HepG2 (cell line): ENCODE data around the gene RTEL1. TPM values are rescaled to one million over a fixed set of nuclear protein-coding genes. Genes with fewer than 3 reads are reported as not detected.
A peak's percentile ranks its signal among the peaks of the same experiment; 100 is the strongest.

Source experiments
- CENPT ChIP-seq: sonication (generic); formaldehyde crosslinking; IDR thresholded peaks from 2 replicates; pipeline ENCODE4 v1.8.0; 2022; ENCODE audit warnings: low read depth, mild to moderate bottlenecking, moderate library complexity, missing genetic modification reagents
- HOXD1 ChIP-seq: sonication (generic); formaldehyde crosslinking; IDR thresholded peaks from 2 replicates; pipeline ENCODE4 v1.5.0; 2020; ENCODE audit warnings: missing genetic modification reagents
- ISL2 ChIP-seq: sonication (generic); formaldehyde crosslinking; IDR thresholded peaks from 2 replicates; pipeline ENCODE4 v1.5.0; 2020; ENCODE audit warnings: missing genetic modification reagents
- JARID2 ChIP-seq: sonication (generic); formaldehyde crosslinking; IDR thresholded peaks from 2 replicates; pipeline ENCODE4 v1.8.1; 2023; ENCODE audit warnings: missing genetic modification reagents, inconsistent platforms; ENCODE audit not compliant: insufficient replicate concordance
- KMT2A ChIP-seq: sonication (generic); formaldehyde crosslinking; IDR thresholded peaks from 2 replicates; pipeline ENCODE4 v1.4.0; 2020; ENCODE audit warnings: missing genetic modification reagents
- LCORL ChIP-seq, 2 experiments: fragments of 450-650 bp in 1 of 2; sonication (generic) in 1 of 2; formaldehyde crosslinking in 1 of 2; IDR thresholded peaks; 2 replicates each; pipeline versions ENCODE4 v1.5.0 to v1.6.1; 2017 to 2020; ENCODE audit warnings: antibody characterized with exemption in 1 of 2, missing genetic modification reagents in 1 of 2
- MIER2 ChIP-seq: IDR thresholded peaks from 2 replicates; pipeline ENCODE4 v1.6.1; 2016; ENCODE audit warnings: missing biosample characterization, missing genetic modification reagents
- NR1H2 ChIP-seq: sonication (generic); formaldehyde crosslinking; IDR thresholded peaks from 2 replicates; pipeline ENCODE4 v1.8.1; 2022; ENCODE audit warnings: low read depth, missing genetic modification reagents, borderline replicate concordance
- RFXAP ChIP-seq: sonication (generic); formaldehyde crosslinking; IDR thresholded peaks from 2 replicates; pipeline ENCODE4 v1.4.0; 2020; ENCODE audit warnings: missing genetic modification reagents, borderline replicate concordance
- RORA ChIP-seq: sonication (generic); formaldehyde crosslinking; IDR thresholded peaks from 2 replicates; pipeline ENCODE4 v1.5.0; 2020; ENCODE audit warnings: mild to moderate bottlenecking, missing genetic modification reagents, moderate library complexity
- SP1 ChIP-seq, 2 experiments: fragments of 450-650 bp in 1 of 2; sonication (generic) in 1 of 2; formaldehyde crosslinking in 1 of 2; IDR thresholded peaks; 2 replicates each; pipeline versions ENCODE4 v1.4.0 to v1.6.1; 2016 to 2020; ENCODE audit warnings: missing genetic modification reagents in 1 of 2
- ZFP62 ChIP-seq: sonication (generic); formaldehyde crosslinking; IDR thresholded peaks from 2 replicates; pipeline ENCODE4 v1.4.0; 2020; ENCODE audit warnings: missing genetic modification reagents
- ZMYM2 ChIP-seq: sonication (generic); formaldehyde crosslinking; IDR thresholded peaks from 2 replicates; pipeline ENCODE4 v1.8.0; 2022; ENCODE audit warnings: mild to moderate bottlenecking, missing genetic modification reagents
- ZMYM4 ChIP-seq: sonication (generic); formaldehyde crosslinking; IDR thresholded peaks from 2 replicates; pipeline ENCODE4 v1.8.1; 2023; ENCODE audit warnings: mild to moderate bottlenecking, missing genetic modification reagents
- ZNF136 ChIP-seq: sonication (generic); formaldehyde crosslinking; IDR thresholded peaks from 2 replicates; pipeline ENCODE4 v1.8.1; 2022; ENCODE audit warnings: low read depth, mild to moderate bottlenecking, moderate library complexity, missing genetic modification reagents
- ZNF468 ChIP-seq: sonication (generic); formaldehyde crosslinking; IDR thresholded peaks from 2 replicates; pipeline ENCODE4 v1.8.0; 2022; ENCODE audit warnings: mild to moderate bottlenecking, moderate library complexity, missing genetic modification reagents
- ZNF703 ChIP-seq: sonication (generic); formaldehyde crosslinking; IDR thresholded peaks from 2 replicates; pipeline ENCODE4 v1.5.1; 2020; ENCODE audit warnings: missing genetic modification reagents, mild to moderate bottlenecking, moderate library complexity, borderline replicate concordance
- ZNF720 ChIP-seq: sonication (generic); formaldehyde crosslinking; IDR thresholded peaks from 2 replicates; pipeline ENCODE4 v1.4.0; 2020; ENCODE audit warnings: missing genetic modification reagents
- polyA plus RNA-seq, 8 experiments: library from polyadenylated mRNA; depleted of rRNA in 3 of 8; stranded (reverse) in 7 of 8; unstranded in 1 of 8; fragments of >200 nt; fragmentation: Illumina TruSeq in 4 of 8; extraction: Trizol in 4 of 8; gene quantifications; 2 replicates each; pipeline versions ENCODE4 v1.2.1 to v1.2.3, GENCODE V29; 2011 to 2016; ENCODE audit warnings: low read depth in 4 of 8, missing spikeins in 1 of 8, mixed read lengths in 1 of 8; ENCODE audit not compliant: insufficient read depth in 1 of 8
- total RNA-seq, 5 experiments: library from RNA; depleted of rRNA; stranded (reverse); fragments of >200 nt; fragmentation: Illumina TruSeq; extraction: Trizol; gene quantifications; 2 replicates each; pipeline ENCODE4 v1.2.3, GENCODE V29; 2016; ENCODE audit warnings: low read depth in 1 of 5
- TF ChIP-seq, protein P1 (sequence below): sonication (generic); formaldehyde crosslinking; conservative IDR thresholded peaks from 2 replicates; pipeline ENCODE4 v1.8.0; 2022; ENCODE audit warnings: low read depth, missing genetic modification reagents
- TF ChIP-seq, protein P2 (sequence below): sonication (generic); formaldehyde crosslinking; IDR thresholded peaks from 2 replicates; pipeline ENCODE4 v1.8.0; 2022; ENCODE audit warnings: mild to moderate bottlenecking, missing genetic modification reagents, moderate library complexity
- TF ChIP-seq, protein P3 (sequence below): sonication (generic); formaldehyde crosslinking; IDR thresholded peaks from 2 replicates; pipeline ENCODE4 v1.5.0; 2020; ENCODE audit warnings: mild to moderate bottlenecking, missing genetic modification reagents
- TF ChIP-seq, protein P4 (sequence below): sonication (generic); formaldehyde crosslinking; IDR thresholded peaks from 2 replicates; pipeline ENCODE4 v1.4.0; 2020; ENCODE audit warnings: mild to moderate bottlenecking, missing genetic modification reagents

Gene RTEL1
- total and polyA plus RNA-seq, 2 of the 13 experiments (the other 11 are each of a cell fraction or from before 2014, with no cell fraction given): 21.8 to 36.4 TPM

DNA sequence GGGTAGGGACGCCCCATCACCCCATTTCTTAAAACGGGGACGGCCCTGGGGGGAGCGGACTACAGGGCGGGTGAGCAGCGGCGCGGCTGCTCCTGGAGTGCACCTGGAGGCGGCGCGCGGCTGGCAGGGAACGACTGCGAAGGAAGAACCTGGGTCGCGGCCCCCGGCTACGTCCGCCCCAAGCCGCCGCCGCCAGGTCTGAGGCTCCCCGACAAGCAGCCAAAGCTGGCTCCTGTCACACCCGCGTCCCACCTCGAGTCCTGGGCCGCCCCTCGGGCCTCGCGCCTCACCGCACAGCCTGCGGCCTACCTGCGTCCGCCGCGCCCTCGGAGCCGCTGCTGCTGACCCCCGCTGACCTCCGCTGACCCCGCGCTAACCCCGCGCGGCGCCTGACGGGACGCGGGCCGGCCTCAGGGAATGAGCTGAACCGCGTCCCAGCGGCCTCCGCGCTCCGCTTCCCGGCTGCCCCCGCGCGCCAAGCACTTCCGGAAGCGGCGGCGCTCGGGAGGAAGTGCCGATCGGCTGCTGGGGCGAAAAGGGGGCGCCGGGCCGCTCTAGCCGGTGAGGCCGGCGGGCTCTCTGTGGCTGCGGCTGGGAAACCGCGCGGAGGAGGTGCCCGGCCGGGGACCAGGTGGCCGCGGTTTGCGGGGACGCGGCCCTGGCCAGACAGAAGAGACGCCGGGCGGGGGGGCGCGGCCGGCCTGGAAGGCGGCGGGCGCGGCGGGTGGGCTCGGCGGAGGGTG, 49.6 kb downstream of the RTEL1 start, which contains the start of the genes ARFRP1 and ZGPAT (continued):
- TF ChIP-seq, protein P1, sequence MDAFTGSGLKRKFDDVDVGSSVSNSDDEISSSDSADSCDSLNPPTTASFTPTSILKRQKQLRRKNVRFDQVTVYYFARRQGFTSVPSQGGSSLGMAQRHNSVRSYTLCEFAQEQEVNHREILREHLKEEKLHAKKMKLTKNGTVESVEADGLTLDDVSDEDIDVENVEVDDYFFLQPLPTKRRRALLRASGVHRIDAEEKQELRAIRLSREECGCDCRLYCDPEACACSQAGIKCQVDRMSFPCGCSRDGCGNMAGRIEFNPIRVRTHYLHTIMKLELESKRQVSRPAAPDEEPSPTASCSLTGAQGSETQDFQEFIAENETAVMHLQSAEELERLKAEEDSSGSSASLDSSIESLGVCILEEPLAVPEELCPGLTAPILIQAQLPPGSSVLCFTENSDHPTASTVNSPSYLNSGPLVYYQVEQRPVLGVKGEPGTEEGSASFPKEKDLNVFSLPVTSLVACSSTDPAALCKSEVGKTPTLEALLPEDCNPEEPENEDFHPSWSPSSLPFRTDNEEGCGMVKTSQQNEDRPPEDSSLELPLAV: peak; percentile 93
- TF ChIP-seq, protein P2, sequence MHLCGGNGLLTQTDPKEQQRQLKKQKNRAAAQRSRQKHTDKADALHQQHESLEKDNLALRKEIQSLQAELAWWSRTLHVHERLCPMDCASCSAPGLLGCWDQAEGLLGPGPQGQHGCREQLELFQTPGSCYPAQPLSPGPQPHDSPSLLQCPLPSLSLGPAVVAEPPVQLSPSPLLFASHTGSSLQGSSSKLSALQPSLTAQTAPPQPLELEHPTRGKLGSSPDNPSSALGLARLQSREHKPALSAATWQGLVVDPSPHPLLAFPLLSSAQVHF: peak; percentile 79
- TF ChIP-seq HOXD1 (CRISPR knock-in tag) (peak; percentile 73), SP1 (IDR thresholded peaks at IDR 0.05) (no peak), SP1 (CRISPR knock-in tag; IDR thresholded peaks at IDR 0.05) (peak; percentile 68), KMT2A (peak; percentile 99), JARID2 (CRISPR knock-in tag) (no peak), ZFP62 (CRISPR knock-in tag) (peak; percentile 100), MIER2 (CRISPR knock-in tag) (peak; percentile 32; the same call in 1 of the 2 replicates), RORA (CRISPR knock-in tag) (no peak), ISL2 (CRISPR knock-in tag) (peak; percentile 75; the same call in 1 of the 2 replicates), ZNF468 (CRISPR knock-in tag) (peak; percentile 89), LCORL (IDR thresholded peaks at IDR 0.05) (no peak), LCORL (CRISPR knock-in tag; IDR thresholded peaks at IDR 0.05) (peak; percentile 68), NR1H2 (CRISPR knock-in tag) (peak; percentile 93), ZNF720 (CRISPR knock-in tag) (peak; percentile 96; the same call in 1 of the 2 replicates), RFXAP (CRISPR knock-in tag) (0 out of 2 replicates have a peak, but pooled peaks have one; percentile 77), ZNF136 (peak; percentile 81; the same call in 1 of the 2 replicates), ZNF703 (CRISPR knock-in tag) (peak; percentile 95; the same call in 1 of the 2 replicates), ZMYM2 (CRISPR knock-in tag) (no peak; the same call in 1 of the 2 replicates), ZMYM4 (CRISPR knock-in tag) (peak; percentile 88), CENPT (CRISPR knock-in tag) (peak; percentile 74; the same call in 1 of the 2 replicates)
- TF ChIP-seq, protein P3, sequence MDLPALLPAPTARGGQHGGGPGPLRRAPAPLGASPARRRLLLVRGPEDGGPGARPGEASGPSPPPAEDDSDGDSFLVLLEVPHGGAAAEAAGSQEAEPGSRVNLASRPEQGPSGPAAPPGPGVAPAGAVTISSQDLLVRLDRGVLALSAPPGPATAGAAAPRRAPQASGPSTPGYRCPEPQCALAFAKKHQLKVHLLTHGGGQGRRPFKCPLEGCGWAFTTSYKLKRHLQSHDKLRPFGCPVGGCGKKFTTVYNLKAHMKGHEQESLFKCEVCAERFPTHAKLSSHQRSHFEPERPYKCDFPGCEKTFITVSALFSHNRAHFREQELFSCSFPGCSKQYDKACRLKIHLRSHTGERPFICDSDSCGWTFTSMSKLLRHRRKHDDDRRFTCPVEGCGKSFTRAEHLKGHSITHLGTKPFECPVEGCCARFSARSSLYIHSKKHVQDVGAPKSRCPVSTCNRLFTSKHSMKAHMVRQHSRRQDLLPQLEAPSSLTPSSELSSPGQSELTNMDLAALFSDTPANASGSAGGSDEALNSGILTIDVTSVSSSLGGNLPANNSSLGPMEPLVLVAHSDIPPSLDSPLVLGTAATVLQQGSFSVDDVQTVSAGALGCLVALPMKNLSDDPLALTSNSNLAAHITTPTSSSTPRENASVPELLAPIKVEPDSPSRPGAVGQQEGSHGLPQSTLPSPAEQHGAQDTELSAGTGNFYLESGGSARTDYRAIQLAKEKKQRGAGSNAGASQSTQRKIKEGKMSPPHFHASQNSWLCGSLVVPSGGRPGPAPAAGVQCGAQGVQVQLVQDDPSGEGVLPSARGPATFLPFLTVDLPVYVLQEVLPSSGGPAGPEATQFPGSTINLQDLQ (CRISPR knock-in tag): 0 out of 2 replicates have a peak, but pooled peaks have one; percentile 82
- TF ChIP-seq, protein P4, sequence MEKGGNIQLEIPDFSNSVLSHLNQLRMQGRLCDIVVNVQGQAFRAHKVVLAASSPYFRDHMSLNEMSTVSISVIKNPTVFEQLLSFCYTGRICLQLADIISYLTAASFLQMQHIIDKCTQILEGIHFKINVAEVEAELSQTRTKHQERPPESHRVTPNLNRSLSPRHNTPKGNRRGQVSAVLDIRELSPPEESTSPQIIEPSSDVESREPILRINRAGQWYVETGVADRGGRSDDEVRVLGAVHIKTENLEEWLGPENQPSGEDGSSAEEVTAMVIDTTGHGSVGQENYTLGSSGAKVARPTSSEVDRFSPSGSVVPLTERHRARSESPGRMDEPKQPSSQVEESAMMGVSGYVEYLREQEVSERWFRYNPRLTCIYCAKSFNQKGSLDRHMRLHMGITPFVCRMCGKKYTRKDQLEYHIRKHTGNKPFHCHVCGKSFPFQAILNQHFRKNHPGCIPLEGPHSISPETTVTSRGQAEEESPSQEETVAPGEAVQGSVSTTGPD (CRISPR knock-in tag): no peak
